Right atrium auricular region (tissue), 2 donors: Measurements from ENCODE around the gene MCUR1. TPM values are rescaled to one million over a fixed set of nuclear protein-coding genes. Genes with fewer than 3 reads are reported as not detected.
A peak's percentile ranks its signal among the peaks of the same experiment; 100 is the strongest.

Source experiments
- DNase-seq: peaks from one replicate; pipeline ENCODE4 v3.0.0-alpha.2; 2019; ENCODE audit warnings: low spot score
- H3K27ac ChIP-seq, 2 donors: fragments of 200-600 bp; sonication (generic); 1 replicate in 1 of 2; 2 replicates in 1 of 2; pipeline ENCODE4 v1.5.1; 2016 to 2019
- H3K27me3 ChIP-seq, 2 donors: fragments of 200-600 bp; sonication (generic); one replicate each; pipeline versions ENCODE4 v1.5.1 to v1.6.0; 2017 to 2019
- H3K36me3 ChIP-seq: fragments of 200-600 bp; sonication (generic); one replicate; pipeline ENCODE4 v1.5.1; 2016
- H3K4me1 ChIP-seq, 2 donors: fragments of 200-600 bp; sonication (generic); one replicate each; pipeline versions ENCODE4 v1.5.1 to v1.6.0; 2017 to 2019
- H3K4me3 ChIP-seq, 2 donors: fragments of 200-600 bp; sonication (generic); 1 replicate in 1 of 2; 2 replicates in 1 of 2; pipeline ENCODE4 v1.5.1; 2017 to 2019; ENCODE audit warnings: mild to moderate bottlenecking in 1 of 2, moderate library complexity in 1 of 2
- H3K9me3 ChIP-seq, 2 donors: fragments of 200-600 bp; sonication (generic); one replicate each; pipeline ENCODE4 v1.5.1; 2019
- total RNA-seq, 2 donors: library from RNA; depleted of rRNA; stranded (reverse); fragments of >200 nt; gene quantifications; one replicate each; pipeline ENCODE4 v1.1.0, GENCODE V29; 2016
- TF ChIP-seq, protein P1 (sequence below), 2 donors: fragments of 200-600 bp; sonication (generic); IDR thresholded peaks; one replicate each; pipeline ENCODE4 v1.5.1; 2019; ENCODE audit warnings: antibody characterized with exemption in 2 of 2

The MCUR1 gene
- total RNA-seq, 2 donors from 2014 or later, result 11.0 to 11.2 TPM

DNA sequence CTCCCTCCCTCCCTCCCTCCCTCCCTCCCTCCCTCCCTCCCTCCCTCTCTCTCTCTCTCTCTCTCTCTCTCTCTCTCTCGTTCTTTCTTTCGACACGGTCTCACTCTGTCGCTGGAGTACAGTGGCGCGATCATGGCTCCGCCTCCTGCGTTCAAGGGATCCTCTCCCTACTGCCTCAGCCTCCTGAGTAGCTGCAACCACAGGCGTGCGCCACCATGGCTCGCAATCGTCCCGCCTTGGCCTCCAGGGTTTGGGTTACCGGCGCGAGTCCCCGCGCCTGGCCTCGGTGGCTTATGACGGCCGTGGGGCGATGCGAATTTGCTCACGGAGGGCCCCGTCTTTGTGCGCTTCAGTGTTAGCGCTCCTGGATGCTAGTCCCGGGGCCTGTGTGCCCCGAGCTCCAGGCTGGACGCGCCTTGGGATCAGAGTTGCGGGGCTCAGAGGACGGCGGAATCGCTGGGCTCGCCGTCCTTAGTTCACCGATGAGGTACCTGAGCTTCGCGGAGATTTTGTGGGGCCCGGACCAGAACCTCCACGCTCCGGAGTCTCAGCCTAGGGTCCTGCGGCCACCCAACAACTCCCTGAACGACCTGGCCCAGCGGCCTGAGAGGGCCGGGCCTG is 45.2 kb downstream of the MCUR1 start:
- peaks cover 0 to 16% of the 10 kb centered on the region in 2 donors for H3K4me1 ChIP-seq
- no peaks in the 10 kb centered on the region for H3K27me3 ChIP-seq
- H3K9me3 ChIP-seq, result no peaks in the 10 kb centered on the region
- H3K27ac ChIP-seq, result no peak overlapping the region
- TF ChIP-seq, protein P1, sequence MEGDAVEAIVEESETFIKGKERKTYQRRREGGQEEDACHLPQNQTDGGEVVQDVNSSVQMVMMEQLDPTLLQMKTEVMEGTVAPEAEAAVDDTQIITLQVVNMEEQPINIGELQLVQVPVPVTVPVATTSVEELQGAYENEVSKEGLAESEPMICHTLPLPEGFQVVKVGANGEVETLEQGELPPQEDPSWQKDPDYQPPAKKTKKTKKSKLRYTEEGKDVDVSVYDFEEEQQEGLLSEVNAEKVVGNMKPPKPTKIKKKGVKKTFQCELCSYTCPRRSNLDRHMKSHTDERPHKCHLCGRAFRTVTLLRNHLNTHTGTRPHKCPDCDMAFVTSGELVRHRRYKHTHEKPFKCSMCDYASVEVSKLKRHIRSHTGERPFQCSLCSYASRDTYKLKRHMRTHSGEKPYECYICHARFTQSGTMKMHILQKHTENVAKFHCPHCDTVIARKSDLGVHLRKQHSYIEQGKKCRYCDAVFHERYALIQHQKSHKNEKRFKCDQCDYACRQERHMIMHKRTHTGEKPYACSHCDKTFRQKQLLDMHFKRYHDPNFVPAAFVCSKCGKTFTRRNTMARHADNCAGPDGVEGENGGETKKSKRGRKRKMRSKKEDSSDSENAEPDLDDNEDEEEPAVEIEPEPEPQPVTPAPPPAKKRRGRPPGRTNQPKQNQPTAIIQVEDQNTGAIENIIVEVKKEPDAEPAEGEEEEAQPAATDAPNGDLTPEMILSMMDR (IDR thresholded peaks at IDR 0.05), result no peak
- H3K4me3 ChIP-seq, result no peak overlapping the region
- DNase-seq, result no peak
- no peaks in the 10 kb centered on the region for H3K36me3 ChIP-seq

DNA sequence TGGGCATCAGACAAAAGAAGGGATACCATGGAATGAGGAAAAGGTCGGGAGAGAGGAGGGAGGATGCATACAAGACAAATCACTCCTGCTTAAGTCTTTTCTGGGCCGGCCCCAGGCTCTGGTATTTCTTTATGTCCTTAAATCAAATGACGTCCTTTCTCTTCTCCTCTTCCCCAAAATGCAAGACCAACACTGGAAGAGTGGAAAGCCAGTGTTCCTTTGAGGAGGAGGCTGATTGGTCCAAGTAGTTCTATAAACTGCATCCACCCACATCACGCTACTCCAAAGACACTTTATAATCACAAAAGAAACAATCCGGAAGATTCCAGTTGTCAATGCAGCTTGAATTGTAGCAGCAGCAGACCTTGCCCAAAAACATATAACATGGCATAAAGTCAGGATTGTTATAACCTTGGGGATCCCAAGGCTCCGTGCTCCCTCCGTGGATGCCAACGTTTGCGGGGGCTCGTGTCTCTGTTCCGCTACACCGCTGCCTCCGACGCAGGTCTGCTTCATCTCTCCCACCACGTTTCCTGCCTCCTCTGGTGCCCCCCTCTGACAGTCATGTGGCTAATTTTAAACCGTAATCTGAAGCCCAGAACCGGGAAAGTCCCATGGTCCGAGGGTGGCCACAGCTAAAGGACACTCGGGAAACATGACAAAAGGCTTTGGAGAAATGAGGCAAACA is 47.1 kb downstream of the MCUR1 start:
- Histone ChIP-seq H3K4me3 (peak overlapping the region; percentile 19 to 38), H3K9me3 (no peaks in the 10 kb centered on the region), H3K27me3 (no peaks in the 10 kb centered on the region), H3K36me3 (no peaks in the 10 kb centered on the region), H3K27ac (peak overlapping the region; percentile 47 to 63), H3K4me1 (peaks cover 0 to 16% of the 10 kb centered on the region in 2 donors)
- DNase-seq, result peak; percentile 66
- TF ChIP-seq, protein P1 (IDR thresholded peaks at IDR 0.05), result peak in 1 of 2 donors; percentile 46

DNA sequence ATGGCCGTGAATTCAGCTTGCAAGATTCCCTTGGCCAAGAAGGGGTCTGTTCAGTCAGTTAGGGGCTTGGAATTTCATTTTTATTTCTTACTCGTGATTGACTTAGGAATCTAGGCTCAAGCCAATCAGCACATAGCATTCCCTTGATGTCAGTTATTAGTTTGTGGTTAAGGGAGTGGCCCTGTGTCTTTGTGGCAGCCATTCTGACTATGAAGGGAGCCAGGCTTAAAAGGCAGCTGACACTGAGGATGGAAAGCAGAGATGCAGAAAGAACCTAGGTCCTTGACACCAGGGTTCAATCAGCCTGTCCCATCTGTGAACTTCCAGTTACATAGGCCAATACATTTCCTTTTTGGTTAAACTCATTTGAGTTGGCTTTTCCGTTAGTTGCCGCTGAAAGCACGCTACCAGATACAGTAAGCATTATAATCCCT is 48.1 kb downstream of the MCUR1 start:
- TF ChIP-seq, protein P1 (IDR thresholded peaks at IDR 0.05), result no peak
- Histone ChIP-seq H3K4me1 (peaks cover 0 to 20% of the 10 kb centered on the region in 2 donors), H3K36me3 (no peaks in the 10 kb centered on the region), H3K9me3 (no peaks in the 10 kb centered on the region), H3K27ac (no peak overlapping the region), H3K4me3 (no peak overlapping the region), H3K27me3 (no peaks in the 10 kb centered on the region)
- DNase-seq, result no peak

DNA sequence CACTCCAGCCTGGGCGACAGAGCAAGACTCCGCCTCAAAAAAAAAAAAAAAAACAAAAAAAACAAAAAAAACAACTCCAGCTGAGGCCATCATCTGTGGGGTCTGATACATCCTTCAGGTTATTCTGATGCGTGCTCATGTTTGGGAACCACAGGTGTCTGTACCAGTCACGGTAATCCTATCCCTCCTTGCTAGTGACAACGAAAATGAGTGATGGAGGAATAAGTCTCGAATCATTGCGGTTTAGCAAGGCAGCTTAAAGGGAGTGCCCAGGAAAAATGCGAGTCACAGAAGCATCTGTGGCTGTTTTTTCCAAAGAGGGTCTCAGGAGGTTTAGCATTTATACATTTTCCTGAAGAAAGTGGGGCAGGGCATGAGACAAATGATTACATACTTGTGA is 48.8 kb downstream of the MCUR1 start:
- TF ChIP-seq, protein P1 (IDR thresholded peaks at IDR 0.05), result no peak
- Histone ChIP-seq H3K4me1 (peaks cover 0 to 21% of the 10 kb centered on the region in 2 donors), H3K4me3 (no peak overlapping the region), H3K36me3 (no peaks in the 10 kb centered on the region), H3K27ac (no peak overlapping the region), H3K27me3 (no peaks in the 10 kb centered on the region), H3K9me3 (no peaks in the 10 kb centered on the region)
- DNase-seq, result no peak

- Histone ChIP-seq H3K4me3 (no peak overlapping the region), H3K27me3 (no peaks in the 10 kb centered on the region), H3K9me3 (no peaks in the 10 kb centered on the region), H3K4me1 (peaks cover 0 to 21% of the 10 kb centered on the region in 2 donors), H3K36me3 (no peaks in the 10 kb centered on the region), H3K27ac (no peak overlapping the region)
- DNase-seq, result no peak
- TF ChIP-seq, protein P1 (IDR thresholded peaks at IDR 0.05), result no peak
Measured at GRCh38 chr6:13764996-13765395, 49.4 kb downstream of the MCUR1 start.
